Keratinocyte (primary cell): ENCODE data around the gene ATF4. TPM values are rescaled to one million over a fixed set of nuclear protein-coding genes. Genes with fewer than 3 reads are reported as not detected.

ENCODE experiments used
- DNase-seq: peaks from one replicate; pipeline ENCODE4 v3.0.0-alpha.2; 2011; ENCODE audit warnings: low read depth, missing footprints, low spot score
- FAIRE-seq: peaks from 2 replicates; lab custom pipeline; 2011; peaks lifted over from hg19 to GRCh38; lab: Jason Lieb, UNC
- H2AFZ ChIP-seq: 2 replicates; pipeline ENCODE4 v1.6.0; 2012; ENCODE audit warnings: low read length, control low read depth, inconsistent platforms; ENCODE audit not compliant: control insufficient read depth
- H3K27ac ChIP-seq: 2 replicates; pipeline ENCODE4 v1.5.1; 2011; ENCODE audit warnings: low read length; ENCODE audit not compliant: control insufficient read depth, insufficient read depth
- H3K27me3 ChIP-seq: 3 replicates; pipeline ENCODE4 v1.6.0; 2011; ENCODE audit warnings: low read length; ENCODE audit not compliant: control insufficient read depth, insufficient read depth; ENCODE audit errors: extremely low read depth
- H3K36me3 ChIP-seq, 2 experiments: 2 replicates in 1 of 2; 3 replicates in 1 of 2; pipeline ENCODE4 v1.5.1; 2011; ENCODE audit warnings: low read length in 2 of 2, mild to moderate bottlenecking in 1 of 2; ENCODE audit not compliant: control insufficient read depth in 2 of 2, insufficient read depth in 2 of 2; ENCODE audit errors: extremely low read depth in 1 of 2
- H3K4me1 ChIP-seq: 3 replicates; pipeline ENCODE4 v1.5.1; 2011; ENCODE audit warnings: low read length; ENCODE audit not compliant: control insufficient read depth, insufficient read depth; ENCODE audit errors: extremely low read depth
- H3K4me2 ChIP-seq: 3 replicates; pipeline ENCODE4 v1.6.0; 2011; ENCODE audit warnings: low read depth, low read length; ENCODE audit not compliant: control insufficient read depth, insufficient read depth; ENCODE audit errors: extremely low read depth
- H3K4me3 ChIP-seq, 3 experiments: fragments of 200-600 bp in 1 of 3; sonication (generic) in 1 of 3; 2 replicates in 2 of 3; 3 replicates in 1 of 3; pipeline ENCODE4 v1.5.1; 2011 to 2016; ENCODE audit warnings: low read length in 3 of 3, mild to moderate bottlenecking in 3 of 3, control low read depth in 2 of 3, inconsistent platforms in 1 of 3, low read depth in 1 of 3, mixed read lengths in 1 of 3, mixed run types in 1 of 3, moderate library complexity in 1 of 3; ENCODE audit not compliant: control insufficient read depth in 2 of 3, insufficient read depth in 2 of 3; ENCODE audit errors: extremely low read depth in 1 of 3
- H3K79me2 ChIP-seq: 2 replicates; pipeline ENCODE4 v1.6.0; 2012; ENCODE audit warnings: low read length; ENCODE audit not compliant: control insufficient read depth, insufficient read depth
- H3K9ac ChIP-seq: 3 replicates; pipeline ENCODE4 v1.6.0; 2011; ENCODE audit warnings: low read length; ENCODE audit not compliant: control insufficient read depth, insufficient read depth; ENCODE audit errors: extremely low read depth
- H3K9me1 ChIP-seq: 3 replicates; pipeline ENCODE4 v1.6.0; 2011; ENCODE audit warnings: low read length; ENCODE audit not compliant: control insufficient read depth, insufficient read depth; ENCODE audit errors: extremely low read depth
- H3K9me3 ChIP-seq: 2 replicates; pipeline ENCODE4 v1.5.1; 2012; ENCODE audit warnings: low read depth, low read length; ENCODE audit not compliant: control insufficient read depth
- H4K20me1 ChIP-seq: 3 replicates; pipeline ENCODE4 v1.6.0; 2011; ENCODE audit warnings: low read length; ENCODE audit not compliant: control insufficient read depth, insufficient read depth; ENCODE audit errors: extremely low read depth
- EZH2 ChIP-seq: IDR thresholded peaks from one replicate; pipeline ENCODE4 v1.6.1; 2012; ENCODE audit warnings: inconsistent platforms, mild to moderate bottlenecking, low read length, moderate library complexity
- dilution Hi-C: fragments of 300-500 bp; cut with MboI; formaldehyde crosslinking; loops from one replicate; pipeline ENCODE4 v1.7.0; 2020; ENCODE audit warnings: low sequenced_read_pairs; ENCODE audit not compliant: extremely low pct_ligation_motif_present
- polyA plus RNA-seq, 5 experiments: library from polyadenylated mRNA; depleted of rRNA in 3 of 5; stranded (reverse) in 3 of 5; stranded (forward) in 1 of 5; unstranded in 1 of 5; fragments of >200 nt; gene quantifications; 1 replicate in 1 of 5; 2 replicates in 3 of 5; 3 replicates in 1 of 5; pipeline versions ENCODE4 v1.2.1 to v1.2.3, GENCODE V29; 2011 to 2012; ENCODE audit warnings: missing spikeins in 2 of 5, low read depth in 1 of 5, low replicate concordance in 1 of 5
- TF ChIP-seq, protein P1 (sequence below), 3 experiments: IDR thresholded peaks in 1 of 3; conservative IDR thresholded peaks in 1 of 3; optimal IDR thresholded peaks in 1 of 3; 2 replicates in 2 of 3; 3 replicates in 1 of 3; pipeline versions ENCODE3 to v1.5.1; 2011; ENCODE audit warnings: low read length in 3 of 3, mild to moderate bottlenecking in 3 of 3, moderate library complexity in 2 of 3, control low read depth in 1 of 3, inconsistent platforms in 1 of 3; ENCODE audit not compliant: insufficient read depth in 2 of 3; ENCODE audit errors: extremely low read depth in 1 of 3

ATF4 gene
- polyA plus RNA-seq, 1 donor (not counting 4 experiments of a cell fraction or from before 2014, with no cell fraction given): 629 TPM

DNA sequence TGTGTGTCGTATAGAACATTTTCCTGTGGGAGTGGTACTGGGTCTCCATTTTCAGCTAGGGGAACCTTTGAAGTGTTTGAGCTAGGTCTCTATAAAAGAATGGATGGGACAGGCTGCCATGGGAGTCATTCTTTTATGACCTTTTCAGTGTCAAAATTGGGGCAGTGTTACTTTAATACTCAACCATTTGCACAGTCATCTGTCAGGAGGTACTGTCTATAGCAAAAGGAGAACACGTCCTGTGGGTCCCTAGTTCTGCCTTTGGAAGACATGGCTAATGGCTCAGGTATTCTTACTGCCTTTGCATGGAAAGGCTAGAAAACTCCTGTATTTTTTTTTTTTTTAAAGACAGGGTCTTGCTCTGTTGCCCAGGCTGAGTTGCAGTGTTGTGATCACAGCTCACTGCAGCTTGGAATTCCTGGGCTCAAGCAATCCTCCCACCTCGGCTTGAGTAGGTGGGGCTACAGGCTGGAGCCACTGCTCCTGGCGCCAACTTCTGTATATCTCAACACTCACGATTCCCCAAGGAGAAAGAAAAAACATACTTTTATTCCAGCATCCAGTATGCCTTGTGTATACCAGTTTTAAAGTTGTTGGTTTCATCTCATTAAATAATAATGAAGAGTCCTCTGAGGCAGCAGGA lies 2.1 kb upstream of the ATF4 start:
- peak overlapping the region; percentile 76 for H3K4me2 ChIP-seq

DNA sequence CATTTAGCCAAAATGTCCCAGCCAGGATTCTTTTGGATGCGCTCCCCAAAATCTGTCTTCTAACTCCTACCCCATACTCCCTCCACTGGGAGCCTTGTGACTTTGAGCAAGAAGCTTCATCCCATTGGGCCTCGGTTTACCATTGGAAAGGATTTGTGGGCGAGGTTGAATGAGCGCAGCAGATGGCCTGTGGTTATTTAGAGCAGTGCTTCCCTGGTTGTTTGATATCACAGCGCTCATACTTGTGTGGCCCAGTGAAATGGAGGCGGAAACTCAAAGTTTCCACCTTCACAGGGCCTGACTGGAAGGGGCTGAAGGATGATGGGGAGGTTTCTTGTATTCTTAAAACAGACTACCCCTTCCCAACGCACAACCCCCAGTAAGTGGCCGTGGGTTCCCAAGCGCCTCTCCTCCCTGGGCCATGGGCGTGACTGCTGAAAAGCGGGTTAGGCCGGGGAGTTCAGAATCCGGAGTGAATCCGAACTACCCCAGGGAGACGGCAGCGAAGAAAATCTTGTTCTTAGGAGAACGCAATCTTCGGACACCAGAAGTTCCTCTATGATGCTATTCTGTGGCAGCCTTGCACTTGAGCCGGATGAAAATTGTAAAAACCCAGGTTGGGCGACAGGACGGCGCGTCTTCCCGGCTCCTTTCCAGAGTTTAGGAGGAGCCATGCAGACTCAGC lies 1.2 kb upstream of the ATF4 start:
- FAIRE-seq (no peak), DNase-seq (no peak)
- H3K27me3 ChIP-seq: no peaks in the 10 kb centered on the region
- H3K4me3 ChIP-seq: peak overlapping the region; percentile 79 to 93 (median 86)
- peak overlapping the region; percentile 97 for H3K27ac ChIP-seq
- no peak overlapping the region for H2AFZ ChIP-seq
- dilution Hi-C loops: no loop called here
- H3K4me1 ChIP-seq: peaks cover 21% of the 10 kb centered on the region
- H4K20me1 ChIP-seq: peaks cover 29% of the 10 kb centered on the region
- peaks cover 40% of the 10 kb centered on the region for H3K79me2 ChIP-seq
- TF ChIP-seq EZH2: no peak
- TF ChIP-seq, protein P1, sequence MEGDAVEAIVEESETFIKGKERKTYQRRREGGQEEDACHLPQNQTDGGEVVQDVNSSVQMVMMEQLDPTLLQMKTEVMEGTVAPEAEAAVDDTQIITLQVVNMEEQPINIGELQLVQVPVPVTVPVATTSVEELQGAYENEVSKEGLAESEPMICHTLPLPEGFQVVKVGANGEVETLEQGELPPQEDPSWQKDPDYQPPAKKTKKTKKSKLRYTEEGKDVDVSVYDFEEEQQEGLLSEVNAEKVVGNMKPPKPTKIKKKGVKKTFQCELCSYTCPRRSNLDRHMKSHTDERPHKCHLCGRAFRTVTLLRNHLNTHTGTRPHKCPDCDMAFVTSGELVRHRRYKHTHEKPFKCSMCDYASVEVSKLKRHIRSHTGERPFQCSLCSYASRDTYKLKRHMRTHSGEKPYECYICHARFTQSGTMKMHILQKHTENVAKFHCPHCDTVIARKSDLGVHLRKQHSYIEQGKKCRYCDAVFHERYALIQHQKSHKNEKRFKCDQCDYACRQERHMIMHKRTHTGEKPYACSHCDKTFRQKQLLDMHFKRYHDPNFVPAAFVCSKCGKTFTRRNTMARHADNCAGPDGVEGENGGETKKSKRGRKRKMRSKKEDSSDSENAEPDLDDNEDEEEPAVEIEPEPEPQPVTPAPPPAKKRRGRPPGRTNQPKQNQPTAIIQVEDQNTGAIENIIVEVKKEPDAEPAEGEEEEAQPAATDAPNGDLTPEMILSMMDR (optimal IDR thresholded peaks at IDR 0.05 in 1 of 3, IDR thresholded peaks at IDR 0.05 in 1 of 3, conservative IDR thresholded peaks at IDR 0.05 in 1 of 3; ENCODE audit: extremely low read depth in 1 of 3, insufficient read depth in 2 of 3, low read length in 3 of 3): no peak
- H3K36me3 ChIP-seq: peaks cover 28 to 45% of the 10 kb centered on the region in 2 experiments
- peaks cover under 1% of the 10 kb centered on the region for H3K9me1 ChIP-seq
- peak overlapping the region; percentile 99 for H3K9ac ChIP-seq
- H3K9me3 ChIP-seq: no peaks in the 10 kb centered on the region
- H3K4me2 ChIP-seq: peak overlapping the region; percentile 76

More for the DNA sequence above, 2.1 kb upstream of the ATF4 start:
- H4K20me1 ChIP-seq: peaks cover 26% of the 10 kb centered on the region
- H3K27ac ChIP-seq: peak overlapping the region; percentile 97
- H3K9me3 ChIP-seq: no peaks in the 10 kb centered on the region
- dilution Hi-C loops: no loop called here
- no peak overlapping the region for H3K4me3 ChIP-seq
- peaks cover 42% of the 10 kb centered on the region for H3K79me2 ChIP-seq
- DNase-seq: no peak
- H2AFZ ChIP-seq: no peak overlapping the region
- peak overlapping the region; percentile 99 for H3K9ac ChIP-seq
- H3K4me1 ChIP-seq: peaks cover 20% of the 10 kb centered on the region
- TF ChIP-seq, protein P1 (optimal IDR thresholded peaks at IDR 0.05 in 1 of 3, IDR thresholded peaks at IDR 0.05 in 1 of 3, conservative IDR thresholded peaks at IDR 0.05 in 1 of 3; ENCODE audit: extremely low read depth in 1 of 3, insufficient read depth in 2 of 3, low read length in 3 of 3): no peak
- no peak for TF ChIP-seq EZH2
- FAIRE-seq: no peak
- peaks cover 29 to 47% of the 10 kb centered on the region in 2 experiments for H3K36me3 ChIP-seq
- H3K27me3 ChIP-seq: no peaks in the 10 kb centered on the region
- no peaks in the 10 kb centered on the region for H3K9me1 ChIP-seq
